Neural cell (in vitro differentiated cells): ENCODE measurements around the gene HLA-F. TPM values are rescaled to one million over a fixed set of nuclear protein-coding genes. Genes with fewer than 3 reads are reported as not detected.

Experiments used
- H2AFZ ChIP-seq: fragments of 200-600, 300-800 bp; sonication (generic), shearing (Covaris generic); 2 replicates; pipeline ENCODE4 v1.6.0; 2014; ENCODE audit warnings: low read depth, mild to moderate bottlenecking, antibody characterized with exemption, low read length, moderate library complexity
- H3F3A ChIP-seq: fragments of 200-600 bp; shearing (Covaris generic); 2 replicates; pipeline ENCODE4 v1.6.1; 2016; ENCODE audit warnings: mild to moderate bottlenecking, moderate library complexity, mixed read lengths, antibody characterized with exemption, low read length; ENCODE audit not compliant: insufficient read depth, poor library complexity, severe bottlenecking
- H3K27ac ChIP-seq: fragments of 200-600, 300-800 bp; sonication (generic), shearing (Covaris generic); 2 replicates; pipeline ENCODE4 v1.5.1; 2014; ENCODE audit warnings: mild to moderate bottlenecking, low read length, moderate library complexity
- H3K27me3 ChIP-seq: fragments of 300-800, 200-600 bp; sonication (generic), shearing (Covaris generic); 2 replicates; pipeline ENCODE4 v1.6.0; 2014; ENCODE audit warnings: mild to moderate bottlenecking, low read depth, low read length, moderate library complexity; ENCODE audit not compliant: insufficient read depth
- H3K36me3 ChIP-seq: fragments of 300-800, 200-600 bp; sonication (generic), shearing (Covaris generic); 2 replicates; pipeline ENCODE4 v1.5.1; 2014; ENCODE audit warnings: mild to moderate bottlenecking, antibody characterized with exemption, low read length, moderate library complexity; ENCODE audit not compliant: insufficient read depth
- H3K4me2 ChIP-seq: fragments of 300-800, 200-600 bp; sonication (generic), shearing (Covaris generic); 2 replicates; pipeline ENCODE4 v1.6.0; 2014; ENCODE audit warnings: mild to moderate bottlenecking, low read length
- H3K4me3 ChIP-seq: fragments of 300-800, 200-600 bp; sonication (generic), shearing (Covaris generic); 2 replicates; pipeline ENCODE4 v1.5.1; 2014; ENCODE audit warnings: mild to moderate bottlenecking, low read length, moderate library complexity
- H3K79me2 ChIP-seq: fragments of 200-600 bp; shearing (Covaris generic); replicated peaks from 2 replicates; pipeline ENCODE4 v1.6.0; 2014; ENCODE audit warnings: mild to moderate bottlenecking, low read length, moderate library complexity; ENCODE audit not compliant: insufficient read depth
- H3K9ac ChIP-seq: fragments of 300-800, 200-600 bp; sonication (generic), shearing (Covaris generic); 2 replicates; pipeline ENCODE4 v1.6.1; 2016; ENCODE audit warnings: mild to moderate bottlenecking, low read length, mixed read lengths
- H3K9me2 ChIP-seq: fragments of 200-600 bp; shearing (Covaris generic); 2 replicates; pipeline ENCODE4 v1.6.1; 2016; ENCODE audit warnings: mild to moderate bottlenecking, low read length, mixed read lengths; ENCODE audit not compliant: insufficient read depth
- H3K9me3 ChIP-seq: fragments of 200-600, 300-800 bp; sonication (generic), shearing (Covaris generic); 2 replicates; pipeline ENCODE4 v1.6.1; 2016; ENCODE audit warnings: mild to moderate bottlenecking, mixed run types, low read length, moderate library complexity, mixed read lengths
- H4K20me1 ChIP-seq: fragments of 200-600 bp; shearing (Covaris generic); 2 replicates; pipeline ENCODE4 v1.6.1; 2016; ENCODE audit warnings: mild to moderate bottlenecking, mixed run types; ENCODE audit not compliant: insufficient read depth
- EP300 ChIP-seq: fragments of 450-650 bp; conservative IDR thresholded peaks from 2 replicates; pipeline ENCODE4 v1.6.1; 2014; ENCODE audit warnings: antibody characterized with exemption, mild to moderate bottlenecking, moderate library complexity; ENCODE audit not compliant: poor library complexity, severe bottlenecking
- EZH2 ChIP-seq: fragments of 200-600, 300-800 bp; shearing (Covaris generic), sonication (generic); IDR thresholded peaks from 2 replicates; pipeline ENCODE4 v1.6.1; 2014; ENCODE audit warnings: antibody characterized with exemption, low read length, borderline replicate concordance, mild to moderate bottlenecking; ENCODE audit not compliant: insufficient read depth, poor library complexity, severe bottlenecking
- MXI1 ChIP-seq: fragments of 450-650 bp; conservative IDR thresholded peaks from 2 replicates; pipeline ENCODE4 v1.6.1; 2014; ENCODE audit warnings: antibody characterized with exemption, mild to moderate bottlenecking; ENCODE audit not compliant: poor library complexity, severe bottlenecking
- POLR2AphosphoS5 ChIP-seq: IDR thresholded peaks from 2 replicates; pipeline ENCODE4 v1.6.1; 2012
- RAD21 ChIP-seq: fragments of 450-650 bp; conservative IDR thresholded peaks from 2 replicates; pipeline ENCODE4 v1.6.1; 2014; ENCODE audit warnings: antibody characterized with exemption, mild to moderate bottlenecking, moderate library complexity
- SMC3 ChIP-seq: fragments of 450-650 bp; conservative IDR thresholded peaks from 2 replicates; pipeline ENCODE4 v1.6.1; 2014; ENCODE audit warnings: antibody characterized with exemption, mild to moderate bottlenecking, moderate library complexity; ENCODE audit not compliant: poor library complexity
- TAF1 ChIP-seq: IDR thresholded peaks from 2 replicates; pipeline ENCODE4 v1.6.1; 2012; ENCODE audit warnings: low read depth
- polyA plus RNA-seq: library from polyadenylated mRNA; depleted of rRNA; stranded (reverse); fragments of >200 nt; gene quantifications from 2 replicates; pipeline ENCODE4 v1.2.3, GENCODE V29; 2014
- TF ChIP-seq, protein P1 (sequence below): fragments of 450-650 bp; IDR thresholded peaks from 2 replicates; pipeline ENCODE4 v1.5.1; 2014; ENCODE audit warnings: antibody characterized with exemption, mild to moderate bottlenecking, moderate library complexity; ENCODE audit not compliant: poor library complexity, severe bottlenecking
- TF ChIP-seq, protein P2 (sequence below): IDR thresholded peaks from 2 replicates; pipeline ENCODE4 v1.6.1; 2012; ENCODE audit warnings: borderline replicate concordance

HLA-F gene
- polyA plus RNA-seq, 1 donor from 2014 or later: not detected

DNA sequence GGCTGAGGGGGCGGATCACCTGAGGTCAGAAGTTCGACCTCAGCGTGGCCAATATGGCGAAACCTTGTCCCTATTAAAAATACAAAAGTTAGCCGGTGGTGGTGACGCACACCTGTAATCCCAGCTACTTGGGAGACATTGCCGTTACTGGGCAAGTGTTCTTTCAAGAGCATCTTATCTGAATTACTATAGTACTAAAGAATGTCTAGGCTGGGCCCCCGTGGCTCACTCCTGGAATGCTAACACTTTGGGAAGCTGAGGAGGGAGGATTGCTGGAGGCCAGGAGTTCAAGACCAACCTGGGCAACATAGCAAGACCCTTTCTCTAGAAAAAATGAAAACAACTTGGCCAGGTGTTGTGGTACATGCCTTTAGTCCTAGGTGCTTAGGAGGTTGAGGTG lies 41.4 kb upstream of the HLA-F start:
- H4K20me1 ChIP-seq: no peaks in the 10 kb centered on the region
- no peak overlapping the region for H2AFZ ChIP-seq
- TF ChIP-seq, protein P1, sequence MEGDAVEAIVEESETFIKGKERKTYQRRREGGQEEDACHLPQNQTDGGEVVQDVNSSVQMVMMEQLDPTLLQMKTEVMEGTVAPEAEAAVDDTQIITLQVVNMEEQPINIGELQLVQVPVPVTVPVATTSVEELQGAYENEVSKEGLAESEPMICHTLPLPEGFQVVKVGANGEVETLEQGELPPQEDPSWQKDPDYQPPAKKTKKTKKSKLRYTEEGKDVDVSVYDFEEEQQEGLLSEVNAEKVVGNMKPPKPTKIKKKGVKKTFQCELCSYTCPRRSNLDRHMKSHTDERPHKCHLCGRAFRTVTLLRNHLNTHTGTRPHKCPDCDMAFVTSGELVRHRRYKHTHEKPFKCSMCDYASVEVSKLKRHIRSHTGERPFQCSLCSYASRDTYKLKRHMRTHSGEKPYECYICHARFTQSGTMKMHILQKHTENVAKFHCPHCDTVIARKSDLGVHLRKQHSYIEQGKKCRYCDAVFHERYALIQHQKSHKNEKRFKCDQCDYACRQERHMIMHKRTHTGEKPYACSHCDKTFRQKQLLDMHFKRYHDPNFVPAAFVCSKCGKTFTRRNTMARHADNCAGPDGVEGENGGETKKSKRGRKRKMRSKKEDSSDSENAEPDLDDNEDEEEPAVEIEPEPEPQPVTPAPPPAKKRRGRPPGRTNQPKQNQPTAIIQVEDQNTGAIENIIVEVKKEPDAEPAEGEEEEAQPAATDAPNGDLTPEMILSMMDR: no peak
- TF ChIP-seq EP300: no peak
- TF ChIP-seq MXI1: no peak
- TF ChIP-seq, protein P2, sequence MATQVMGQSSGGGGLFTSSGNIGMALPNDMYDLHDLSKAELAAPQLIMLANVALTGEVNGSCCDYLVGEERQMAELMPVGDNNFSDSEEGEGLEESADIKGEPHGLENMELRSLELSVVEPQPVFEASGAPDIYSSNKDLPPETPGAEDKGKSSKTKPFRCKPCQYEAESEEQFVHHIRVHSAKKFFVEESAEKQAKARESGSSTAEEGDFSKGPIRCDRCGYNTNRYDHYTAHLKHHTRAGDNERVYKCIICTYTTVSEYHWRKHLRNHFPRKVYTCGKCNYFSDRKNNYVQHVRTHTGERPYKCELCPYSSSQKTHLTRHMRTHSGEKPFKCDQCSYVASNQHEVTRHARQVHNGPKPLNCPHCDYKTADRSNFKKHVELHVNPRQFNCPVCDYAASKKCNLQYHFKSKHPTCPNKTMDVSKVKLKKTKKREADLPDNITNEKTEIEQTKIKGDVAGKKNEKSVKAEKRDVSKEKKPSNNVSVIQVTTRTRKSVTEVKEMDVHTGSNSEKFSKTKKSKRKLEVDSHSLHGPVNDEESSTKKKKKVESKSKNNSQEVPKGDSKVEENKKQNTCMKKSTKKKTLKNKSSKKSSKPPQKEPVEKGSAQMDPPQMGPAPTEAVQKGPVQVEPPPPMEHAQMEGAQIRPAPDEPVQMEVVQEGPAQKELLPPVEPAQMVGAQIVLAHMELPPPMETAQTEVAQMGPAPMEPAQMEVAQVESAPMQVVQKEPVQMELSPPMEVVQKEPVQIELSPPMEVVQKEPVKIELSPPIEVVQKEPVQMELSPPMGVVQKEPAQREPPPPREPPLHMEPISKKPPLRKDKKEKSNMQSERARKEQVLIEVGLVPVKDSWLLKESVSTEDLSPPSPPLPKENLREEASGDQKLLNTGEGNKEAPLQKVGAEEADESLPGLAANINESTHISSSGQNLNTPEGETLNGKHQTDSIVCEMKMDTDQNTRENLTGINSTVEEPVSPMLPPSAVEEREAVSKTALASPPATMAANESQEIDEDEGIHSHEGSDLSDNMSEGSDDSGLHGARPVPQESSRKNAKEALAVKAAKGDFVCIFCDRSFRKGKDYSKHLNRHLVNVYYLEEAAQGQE: no peak
- no peak for TF ChIP-seq EZH2
- no peak for TF ChIP-seq POLR2AphosphoS5
- no peak for TF ChIP-seq SMC3
- no peak for TF ChIP-seq TAF1
- TF ChIP-seq RAD21: no peak

DNA sequence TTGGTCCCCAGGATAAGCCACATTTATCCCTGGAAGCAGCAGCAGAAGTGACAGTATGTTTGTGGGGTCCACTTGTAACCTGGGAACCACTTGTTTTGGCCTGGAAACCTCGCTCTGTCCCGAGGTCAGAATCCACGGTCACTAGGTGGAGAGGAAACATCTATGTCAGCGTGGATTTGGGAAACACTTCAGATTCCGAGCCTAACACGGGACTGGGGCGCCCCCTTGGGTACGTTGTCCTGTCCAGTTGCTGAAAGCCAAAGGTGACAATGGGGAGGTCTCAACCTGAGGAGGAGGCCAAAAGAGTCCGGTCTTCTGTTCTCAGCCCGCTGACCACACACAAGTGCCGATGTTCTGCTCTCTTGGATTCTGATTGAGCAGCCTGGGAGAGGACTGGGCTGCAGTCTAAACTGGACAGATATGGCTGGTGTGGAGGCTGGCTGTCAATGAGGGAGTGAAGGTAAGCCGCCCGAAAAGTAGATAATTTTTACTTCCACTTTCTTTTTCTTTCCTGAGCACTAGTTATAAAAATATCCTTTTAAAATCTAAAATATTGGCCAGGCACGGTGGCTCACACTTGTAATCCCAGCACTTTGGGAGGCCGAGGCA lies 37.4 kb upstream of the HLA-F start:
- no peak overlapping the region for H3K4me3 ChIP-seq
- TF ChIP-seq, protein P1: no peak
- TF ChIP-seq MXI1: no peak
- H3K79me2 ChIP-seq: no peaks in the 10 kb centered on the region
- no peaks in the 10 kb centered on the region for H3K27me3 ChIP-seq
- H3K27ac ChIP-seq: no peak overlapping the region
- no peaks in the 10 kb centered on the region for H3F3A ChIP-seq
- no peaks in the 10 kb centered on the region for H3K9me2 ChIP-seq
- no peak overlapping the region for H2AFZ ChIP-seq
- no peaks in the 10 kb centered on the region for H4K20me1 ChIP-seq
- H3K9ac ChIP-seq: no peak overlapping the region
- H3K4me2 ChIP-seq: no peak overlapping the region
- no peaks in the 10 kb centered on the region for H3K9me3 ChIP-seq
- no peaks in the 10 kb centered on the region for H3K36me3 ChIP-seq

More for the DNA sequence above, 41.4 kb upstream of the HLA-F start:
- no peaks in the 10 kb centered on the region for H3K27me3 ChIP-seq
- no peaks in the 10 kb centered on the region for H3K9me2 ChIP-seq
- H3K79me2 ChIP-seq: no peaks in the 10 kb centered on the region
- no peaks in the 10 kb centered on the region for H3K9me3 ChIP-seq
- H3K27ac ChIP-seq: no peak overlapping the region
- no peak overlapping the region for H3K4me3 ChIP-seq
- no peak overlapping the region for H3K4me2 ChIP-seq
- no peaks in the 10 kb centered on the region for H3K36me3 ChIP-seq
- H3K9ac ChIP-seq: no peak overlapping the region
- H3F3A ChIP-seq: no peaks in the 10 kb centered on the region
